H9 (cell line): ENCODE measurements around the gene CREG2. TPM values are rescaled to one million over a fixed set of nuclear protein-coding genes. Genes with fewer than 3 reads are reported as not detected.

Experiments
- DNase-seq: peaks from one replicate; pipeline ENCODE4 v3.0.0-alpha.2; 2017
- H2AFZ ChIP-seq: one replicate; pipeline ENCODE4 v1.6.1; 2013; ENCODE audit warnings: mild to moderate bottlenecking, low read length, control low read depth, moderate library complexity
- H2AK5ac ChIP-seq: 2 replicates; pipeline ENCODE4 v1.6.1; 2013; ENCODE audit warnings: low read length, control low read depth, mixed read lengths; ENCODE audit not compliant: insufficient read length
- H2BK120ac ChIP-seq: one replicate; pipeline ENCODE4 v1.6.1; 2013; ENCODE audit warnings: low read depth, mild to moderate bottlenecking, low read length, control low read depth, inconsistent platforms; ENCODE audit not compliant: poor library complexity, severe bottlenecking
- H2BK12ac ChIP-seq: 2 replicates; pipeline ENCODE4 v1.6.1; 2013; ENCODE audit warnings: low read length, control low read depth, mixed read lengths, low read depth; ENCODE audit not compliant: insufficient read length
- H2BK15ac ChIP-seq: 2 replicates; pipeline ENCODE4 v1.6.1; 2013; ENCODE audit warnings: low read depth, low read length, control low read depth
- H2BK20ac ChIP-seq: one replicate; pipeline ENCODE4 v1.6.1; 2013; ENCODE audit warnings: low read depth, mild to moderate bottlenecking, low read length, control low read depth, inconsistent platforms; ENCODE audit not compliant: poor library complexity, severe bottlenecking
- H2BK5ac ChIP-seq: 2 replicates; pipeline ENCODE4 v1.6.1; 2013; ENCODE audit warnings: low read length, control low read depth, mixed read lengths; ENCODE audit not compliant: insufficient read length
- H3K14ac ChIP-seq: 2 replicates; pipeline ENCODE4 v1.6.1; 2013; ENCODE audit warnings: low read length, control low read depth; ENCODE audit not compliant: insufficient read depth
- H3K18ac ChIP-seq: 2 replicates; pipeline ENCODE4 v1.6.1; 2013; ENCODE audit warnings: low read depth, mild to moderate bottlenecking, mixed read lengths, low read length, control low read depth; ENCODE audit not compliant: insufficient read length
- H3K23ac ChIP-seq: 2 replicates; pipeline ENCODE4 v1.6.1; 2013; ENCODE audit warnings: low read length, control low read depth, mixed read lengths, low read depth; ENCODE audit not compliant: insufficient read length
- H3K23me2 ChIP-seq: 2 replicates; pipeline ENCODE4 v1.6.1; 2013; ENCODE audit warnings: low read depth, mild to moderate bottlenecking, mixed read lengths, low read length, control low read depth; ENCODE audit not compliant: insufficient read length, poor library complexity, severe bottlenecking
- H3K27ac ChIP-seq: 2 replicates; pipeline ENCODE4 v1.5.1; 2013; ENCODE audit warnings: low read length, control low read depth, mixed read lengths, low read depth; ENCODE audit not compliant: insufficient read length
- H3K27me3 ChIP-seq: 2 replicates; pipeline ENCODE4 v1.6.1; 2013; ENCODE audit warnings: low read length, control low read depth, inconsistent platforms; ENCODE audit not compliant: insufficient read depth
- H3K4ac ChIP-seq: 2 replicates; pipeline ENCODE4 v1.6.1; 2013; ENCODE audit warnings: low read depth, mild to moderate bottlenecking, control low read depth, inconsistent platforms, low read length, moderate library complexity
- H3K4me1 ChIP-seq: 2 replicates; pipeline ENCODE4 v1.6.1; 2013; ENCODE audit warnings: low read length, control low read depth, inconsistent platforms; ENCODE audit not compliant: insufficient read depth
- H3K4me2 ChIP-seq: 2 replicates; pipeline ENCODE4 v1.6.1; 2013; ENCODE audit warnings: low read length, control low read depth, mixed read lengths; ENCODE audit not compliant: insufficient read length, insufficient read depth
- H3K56ac ChIP-seq: 2 replicates; pipeline ENCODE4 v1.6.1; 2013; ENCODE audit warnings: low read depth, mild to moderate bottlenecking, mixed read lengths, low read length, control low read depth; ENCODE audit not compliant: insufficient read length
- H3K79me1 ChIP-seq: 2 replicates; pipeline ENCODE4 v1.6.1; 2013; ENCODE audit warnings: low read depth, mild to moderate bottlenecking, moderate library complexity, low read length, control low read depth, inconsistent platforms; ENCODE audit not compliant: insufficient read depth, poor library complexity, severe bottlenecking
- H3K79me2 ChIP-seq: 2 replicates; pipeline ENCODE4 v1.6.1; 2013; ENCODE audit warnings: low read length, control low read depth, inconsistent platforms; ENCODE audit not compliant: insufficient read depth
- H3K9ac ChIP-seq: 2 replicates; pipeline ENCODE4 v1.6.1; 2013; ENCODE audit warnings: low read length, control low read depth, mixed read lengths; ENCODE audit not compliant: insufficient read length; ENCODE audit errors: extremely low read depth
- H3K9me3 ChIP-seq: one replicate; pipeline ENCODE4 v1.6.1; 2013; ENCODE audit warnings: low read depth, low read length, inconsistent platforms; ENCODE audit not compliant: control insufficient read depth
- H3T11ph ChIP-seq: one replicate; pipeline ENCODE4 v1.6.1; 2013; ENCODE audit warnings: mild to moderate bottlenecking, low read length, control low read depth, inconsistent platforms
- H4K20me1 ChIP-seq: one replicate; pipeline ENCODE4 v1.6.1; 2013; ENCODE audit not compliant: control insufficient read depth, insufficient read length, insufficient read depth
- H4K5ac ChIP-seq: 2 replicates; pipeline ENCODE4 v1.6.1; 2013; ENCODE audit warnings: low read depth, mild to moderate bottlenecking, mixed read lengths, low read length, control low read depth; ENCODE audit not compliant: insufficient read length
- H4K8ac ChIP-seq: replicated peaks from 2 replicates; pipeline ENCODE4 v1.6.1; 2013; ENCODE audit warnings: low read length, control low read depth, mixed read lengths, low read depth; ENCODE audit not compliant: insufficient read length
- H4K91ac ChIP-seq: 2 replicates; pipeline ENCODE4 v1.6.1; 2013; ENCODE audit warnings: low read depth, mild to moderate bottlenecking, moderate library complexity, mixed read lengths, low read length, control low read depth; ENCODE audit not compliant: insufficient read length
- H3K27ac Mint-ChIP-seq, 3 experiments: 2 replicates in 2 of 3; 3 replicates in 1 of 3; pipeline ENCODE4 v1.8.0; 2020 to 2021; ENCODE audit warnings: mixed read lengths in 3 of 3, mild to moderate bottlenecking in 1 of 3, moderate library complexity in 1 of 3
- H3K27me3 Mint-ChIP-seq: 2 replicates; pipeline ENCODE4 v1.8.0; 2021; ENCODE audit warnings: low read depth, mild to moderate bottlenecking, moderate library complexity, mixed read lengths
- H3K36me3 Mint-ChIP-seq, 3 experiments: 2 replicates in 2 of 3; 3 replicates in 1 of 3; pipeline ENCODE4 v1.8.0; 2020 to 2021; ENCODE audit warnings: low read depth in 3 of 3, mixed read lengths in 3 of 3; ENCODE audit not compliant: insufficient read depth in 1 of 3
- H3K4me1 Mint-ChIP-seq, 2 experiments: 2 replicates each; pipeline ENCODE4 v1.8.0; 2020; ENCODE audit warnings: mixed read lengths in 2 of 2
- H3K4me3 Mint-ChIP-seq, 2 experiments: 2 replicates in 1 of 2; 3 replicates in 1 of 2; pipeline ENCODE4 v1.8.0; 2020 to 2021; ENCODE audit warnings: mild to moderate bottlenecking in 2 of 2, mixed read lengths in 2 of 2, moderate library complexity in 1 of 2
- H3K9me3 Mint-ChIP-seq, 2 experiments: 2 replicates in 1 of 2; 3 replicates in 1 of 2; pipeline ENCODE4 v1.8.0; 2020; ENCODE audit warnings: mild to moderate bottlenecking in 2 of 2, mixed read lengths in 2 of 2, moderate library complexity in 1 of 2
- CTCF ChIP-seq: fragments of 200-600 bp; sonication (generic); conservative IDR thresholded peaks from 3 replicates; pipeline ENCODE4 v1.8.0; 2021; ENCODE audit warnings: antibody characterized with exemption, mild to moderate bottlenecking
- WGBS: extraction: QIAGEN DNeasy Blood & Tissue Kit; methylation state at CpG from one replicate; pipeline ENCODE4 v1.1.7; 2013; ENCODE audit warnings: missing lambda C conversion rate, low lambda C conversion rate, mixed read lengths; ENCODE audit not compliant: insufficient read length; ENCODE audit errors: extremely low coverage; 5-methylcytosine and 5-hydroxymethylcytosine counted together
- total RNA-seq: library from RNA; stranded (reverse); gene quantifications from 2 replicates; pipeline ENCODE4 v1.2.1, GENCODE V29; 2021

The CREG2 gene
- total RNA-seq, 1 experiment from 2014 or later, result 0.77 TPM

- H2BK120ac ChIP-seq, result no peak overlapping the region
- H3K4me1 ChIP-seq, result no peaks in the 10 kb centered on the region
- H3K9me3 ChIP-seq, result no peaks in the 10 kb centered on the region
- no peak overlapping the region for H3K9ac ChIP-seq
- no peak overlapping the region for H3K56ac ChIP-seq
- TF ChIP-seq CTCF, result no peak
- no CpG with 5 or more reads among the region's 6 CpGs for WGBS
- Mint-ChIP-seq H3K9me3 (no peaks in the 10 kb centered on the region), H3K27ac (peak overlapping the region in 2 of 3 experiments; percentile 50 to 89; a peak in 3 of 7 replicates), H3K4me1 (peaks cover 4 to 12% of the 10 kb centered on the region in 2 experiments), H3K36me3 (peaks cover 0 to 11% (median 8%) of the 10 kb centered on the region in 3 experiments; a peak in 6 of 7 replicates), H3K4me3 (no peak overlapping the region), H3K27me3 (no peaks in the 10 kb centered on the region)
- no peak overlapping the region for H3K14ac ChIP-seq
- H2BK15ac ChIP-seq, result no peak overlapping the region
- H2AK5ac ChIP-seq, result no peak overlapping the region
- H3K4me2 ChIP-seq, result no peak overlapping the region
- H3T11ph ChIP-seq, result no peak overlapping the region
- H3K79me1 ChIP-seq, result peaks cover 2% of the 10 kb centered on the region
- no peak for DNase-seq
- H2AFZ ChIP-seq, result no peak overlapping the region
- H2BK5ac ChIP-seq, result no peak overlapping the region
- H4K8ac ChIP-seq, result no peak overlapping the region
- H2BK12ac ChIP-seq, result no peak overlapping the region
- no peak overlapping the region for H3K27ac ChIP-seq
- H3K18ac ChIP-seq, result no peak overlapping the region
- no peaks in the 10 kb centered on the region for H4K20me1 ChIP-seq
- no peaks in the 10 kb centered on the region; the same call in 1 of the 2 replicates for H3K27me3 ChIP-seq
- no peak overlapping the region for H3K4ac ChIP-seq
- no peak overlapping the region for H4K5ac ChIP-seq
- no peak overlapping the region for H4K91ac ChIP-seq
- H3K23me2 ChIP-seq, result no peaks in the 10 kb centered on the region
- no peak overlapping the region for H2BK20ac ChIP-seq
- no peak overlapping the region for H3K23ac ChIP-seq
- H3K79me2 ChIP-seq, result peaks cover 10% of the 10 kb centered on the region; the same call in 1 of the 2 replicates
Observed at GRCh38 chr2:101299604-101300003, 87.7 kb downstream of the CREG2 start.
